Measurements from ENCODE around the gene RHOBTB1.

- TF ChIP-seq POLR2AphosphoS5 (IDR thresholded peaks at IDR 0.05; ENCODE audit: low read depth, low read length), result no peak
- no peak for TF ChIP-seq FOXP2 (optimal IDR thresholded peaks at IDR 0.05; ENCODE audit: borderline replicate concordance, extremely low read depth, extremely low read length, insufficient read depth)
- TF ChIP-seq SIN3A (IDR thresholded peaks at IDR 0.05; ENCODE audit: borderline replicate concordance, insufficient read depth, low read length), result no peak
These were observed 16.0 kb upstream of the RHOBTB1 start for GRCh38 chr10:60960031-60960430.
